ENCODE measurements around the gene SPATA21.

SPATA21 gene

DNA sequence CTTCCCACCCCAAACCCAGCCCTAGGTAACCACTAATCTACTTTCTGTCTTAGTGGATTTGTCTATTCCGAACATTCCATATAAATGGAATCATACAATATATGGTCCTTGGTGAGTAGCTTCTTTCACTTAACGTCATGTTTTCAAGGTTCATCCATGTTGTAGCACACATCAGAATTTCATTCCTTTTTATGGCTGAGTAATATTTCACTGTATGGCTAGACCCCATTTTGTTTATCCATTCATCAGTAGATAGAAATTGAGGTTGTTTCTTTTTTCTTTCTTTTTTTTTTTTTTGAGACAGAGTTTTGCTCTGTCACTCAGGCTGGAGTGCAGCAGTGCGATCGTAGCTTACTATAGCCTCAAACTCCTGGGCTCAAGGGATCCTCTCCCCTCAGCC, 3.2 kb downstream of the SPATA21 start:
- no peak for FAIRE-seq
- DNase-seq (ENCODE audit: insufficient read length) = no peak
- TF ChIP-seq POLR2A (IDR thresholded peaks at IDR 0.05; ENCODE audit: low read depth, low read length) (no peak), POLR2AphosphoS5 (IDR thresholded peaks at IDR 0.05; ENCODE audit: low read depth, low read length) (no peak), TAF1 (IDR thresholded peaks at IDR 0.05; ENCODE audit: borderline replicate concordance, low read depth, low read length) (no peak)

DNA sequence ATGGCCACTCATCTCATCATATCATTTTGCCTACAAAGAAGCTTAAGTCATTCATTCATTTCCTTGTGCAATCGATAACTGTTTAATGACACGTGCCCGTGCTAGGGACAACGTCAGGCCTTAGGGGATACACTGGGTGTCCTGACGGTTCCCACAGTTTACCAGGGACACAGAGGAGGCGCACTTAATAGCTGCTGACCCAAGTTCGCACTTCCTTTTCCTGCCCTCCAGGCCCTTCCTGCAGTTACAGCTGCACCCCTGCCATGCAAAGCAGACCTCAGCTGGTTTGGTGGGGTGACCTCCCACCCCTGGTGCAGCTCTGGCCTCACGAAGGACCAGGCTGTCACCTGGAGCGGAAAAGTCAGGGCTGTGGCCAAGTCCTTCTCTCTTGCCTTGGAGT, 4.2 kb downstream of the SPATA21 start:
- peak; percentile 86 for FAIRE-seq

DNA sequence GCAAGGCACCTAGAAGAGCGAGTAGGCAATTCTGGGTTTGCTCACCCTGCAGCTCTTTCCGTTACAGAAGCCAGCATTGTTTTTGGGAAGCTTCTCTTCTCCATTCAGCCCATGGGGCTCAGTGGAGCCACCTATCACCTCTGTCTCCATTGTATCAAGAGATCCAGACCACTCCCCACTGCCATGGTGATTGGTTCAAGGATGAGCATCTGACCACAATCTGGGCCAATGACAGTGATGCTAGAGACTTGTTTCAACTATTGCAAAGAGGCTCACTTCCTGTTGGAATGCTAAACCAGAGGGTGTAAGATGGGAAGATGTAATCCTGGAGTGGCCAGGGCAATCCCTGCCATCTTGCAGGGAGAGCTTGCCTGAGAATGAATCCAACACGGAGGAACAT, 6.6 kb downstream of the SPATA21 start:
- TF ChIP-seq POLR2AphosphoS5 (IDR thresholded peaks at IDR 0.05; ENCODE audit: low read depth, low read length) (no peak), POLR2A (IDR thresholded peaks at IDR 0.05; ENCODE audit: low read depth, low read length) (no peak), TAF1 (IDR thresholded peaks at IDR 0.05; ENCODE audit: borderline replicate concordance, low read depth, low read length) (no peak)
- no peak for FAIRE-seq

More for the DNA sequence above, 4.2 kb downstream of the SPATA21 start:
- TF ChIP-seq POLR2A (IDR thresholded peaks at IDR 0.05; ENCODE audit: low read depth, low read length) = no peak
- no peak for TF ChIP-seq POLR2AphosphoS5 (IDR thresholded peaks at IDR 0.05; ENCODE audit: low read depth, low read length)
- TF ChIP-seq TAF1 (IDR thresholded peaks at IDR 0.05; ENCODE audit: borderline replicate concordance, low read depth, low read length) = no peak
- DNase-seq (ENCODE audit: insufficient read length) = no peak

DNA sequence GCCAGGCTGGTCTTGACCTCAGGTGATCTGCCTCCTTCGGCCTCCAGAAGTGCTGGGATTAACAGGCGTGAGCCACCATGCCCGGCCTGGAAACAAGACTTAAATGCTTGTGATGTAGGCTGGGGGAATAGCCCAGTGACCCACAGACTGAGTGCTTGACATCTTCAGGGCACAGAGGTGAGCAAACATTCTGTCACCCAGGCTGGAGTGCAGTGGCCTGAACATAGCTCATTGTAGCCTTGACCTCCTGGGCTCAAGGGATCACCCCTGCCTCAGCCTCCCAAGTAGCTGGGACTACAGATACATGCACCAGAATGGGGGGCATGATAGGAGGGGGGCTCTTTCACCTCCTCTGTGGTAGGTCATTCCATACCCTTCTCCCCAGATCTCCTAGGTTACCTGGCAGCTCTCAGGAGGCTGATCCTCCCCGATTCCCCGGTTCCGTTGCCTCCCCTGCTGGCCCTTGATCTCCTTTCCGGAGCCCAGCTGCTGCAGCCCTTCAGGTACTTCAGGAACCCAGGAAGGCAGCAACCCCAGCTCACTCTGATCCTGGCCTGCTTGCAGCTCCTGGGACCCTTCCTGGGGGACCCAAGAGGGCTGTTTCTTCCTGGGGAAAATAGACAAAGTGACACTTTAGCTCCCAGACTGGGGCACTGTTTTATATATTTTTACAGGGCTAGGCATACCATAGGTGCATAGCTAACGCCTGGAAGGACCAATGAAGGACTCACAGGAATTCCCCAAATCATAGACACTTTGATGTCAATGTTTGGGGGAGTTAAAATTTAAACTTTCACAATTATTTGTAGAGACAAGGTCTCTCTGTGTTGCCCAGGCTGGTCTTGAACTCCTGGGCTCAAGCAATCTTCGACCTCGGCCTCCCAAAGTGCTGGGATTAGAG, 11.8 kb downstream of the SPATA21 start:
- TF ChIP-seq TAF1 (IDR thresholded peaks at IDR 0.05; ENCODE audit: borderline replicate concordance, low read depth, low read length) = no peak
- no peak for TF ChIP-seq POLR2AphosphoS5 (IDR thresholded peaks at IDR 0.05; ENCODE audit: low read depth, low read length)
- TF ChIP-seq POLR2A (IDR thresholded peaks at IDR 0.05; ENCODE audit: low read depth, low read length) = no peak
- DNase-seq (ENCODE audit: insufficient read length) (no peak), FAIRE-seq (no peak)

More for the DNA sequence above, 6.6 kb downstream of the SPATA21 start:
- no peak for DNase-seq (ENCODE audit: insufficient read length)

DNA sequence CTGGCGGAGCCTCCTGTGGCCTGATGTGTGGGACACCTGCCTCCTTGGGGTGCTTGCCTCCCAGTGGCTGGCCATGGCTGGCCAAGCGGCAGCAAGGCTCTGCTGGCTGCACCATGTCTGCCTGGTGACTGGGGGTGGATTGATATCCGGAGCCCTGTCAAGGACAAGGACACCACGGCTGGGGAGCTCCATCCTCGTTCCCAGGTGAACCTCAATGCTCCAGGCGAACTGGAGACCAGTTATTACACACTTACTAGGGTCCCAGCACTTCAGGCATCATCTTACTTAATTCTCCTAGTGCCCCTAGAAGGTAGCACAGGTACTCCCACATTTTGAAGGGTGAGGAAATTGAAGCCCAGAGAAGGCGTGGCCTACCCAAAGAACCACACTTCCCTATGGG, 15.2 kb downstream of the SPATA21 start:
- TF ChIP-seq POLR2A (IDR thresholded peaks at IDR 0.05; ENCODE audit: low read depth, low read length) (no peak), TAF1 (IDR thresholded peaks at IDR 0.05; ENCODE audit: borderline replicate concordance, low read depth, low read length) (no peak), POLR2AphosphoS5 (IDR thresholded peaks at IDR 0.05; ENCODE audit: low read depth, low read length) (no peak)
- FAIRE-seq (peak; percentile 60), DNase-seq (ENCODE audit: insufficient read length) (no peak)

DNA sequence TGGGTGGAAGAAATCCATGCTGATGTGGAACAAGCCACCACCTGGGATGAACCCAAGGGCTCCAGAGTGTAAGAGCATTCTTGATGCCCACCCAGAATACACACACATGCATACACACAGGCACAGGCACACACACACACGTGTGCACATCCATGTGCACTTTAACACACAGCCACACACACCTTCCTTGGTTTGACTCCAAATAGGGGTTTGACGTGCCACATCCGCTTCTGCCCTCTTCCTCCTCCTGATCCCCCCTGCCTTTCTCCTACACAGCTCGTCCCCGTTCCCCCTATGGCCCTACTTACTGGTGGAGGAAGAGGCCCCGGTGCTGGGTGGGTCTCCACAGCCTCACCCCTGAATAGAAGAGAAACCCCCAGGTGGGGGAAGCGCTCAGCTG, 16.0 kb downstream of the SPATA21 start:
- TF ChIP-seq POLR2AphosphoS5 (IDR thresholded peaks at IDR 0.05; ENCODE audit: low read depth, low read length) (no peak), POLR2A (IDR thresholded peaks at IDR 0.05; ENCODE audit: low read depth, low read length) (no peak), TAF1 (IDR thresholded peaks at IDR 0.05; ENCODE audit: borderline replicate concordance, low read depth, low read length) (no peak)
- DNase-seq (ENCODE audit: insufficient read length) (no peak), FAIRE-seq (no peak)

DNA sequence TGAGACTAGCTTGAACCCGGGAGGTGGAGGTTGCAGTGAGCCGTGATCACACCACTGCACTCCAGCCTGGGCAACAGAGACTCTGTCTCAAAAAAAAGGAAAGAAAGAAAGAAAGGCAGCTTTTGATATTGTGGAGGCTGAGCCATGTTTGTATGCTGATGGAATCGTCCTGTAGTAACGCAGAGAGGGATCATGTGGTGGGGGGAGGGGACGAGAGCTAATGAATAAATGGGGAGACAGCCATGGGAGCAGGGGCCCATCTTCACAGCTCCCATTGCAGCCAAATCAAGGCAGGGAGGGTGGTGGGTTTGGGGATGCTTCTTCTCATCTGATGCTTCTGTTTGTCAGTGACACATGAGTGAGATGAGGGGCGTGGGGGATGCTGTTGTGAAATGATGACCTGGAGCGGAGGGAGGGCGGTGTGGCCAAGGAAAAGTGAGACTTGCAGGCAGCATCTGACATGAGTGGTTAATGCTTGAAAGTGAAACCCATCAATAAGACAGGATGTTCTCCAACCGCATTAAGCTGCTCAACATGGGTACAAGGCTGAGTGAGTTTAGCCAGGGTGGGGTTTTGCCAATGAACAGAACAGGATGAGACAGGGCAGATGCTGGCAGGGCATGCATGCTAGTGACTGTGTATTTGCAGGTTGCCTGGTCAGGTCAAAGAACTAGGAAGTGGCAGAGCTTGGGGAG, 16.7 kb downstream of the SPATA21 start:
- TF ChIP-seq POLR2A (IDR thresholded peaks at IDR 0.05; ENCODE audit: low read depth, low read length) (no peak), TAF1 (IDR thresholded peaks at IDR 0.05; ENCODE audit: borderline replicate concordance, low read depth, low read length) (no peak), POLR2AphosphoS5 (IDR thresholded peaks at IDR 0.05; ENCODE audit: low read depth, low read length) (no peak)
- FAIRE-seq (peak; percentile 99), DNase-seq (ENCODE audit: insufficient read length) (peak; percentile 45)

DNA sequence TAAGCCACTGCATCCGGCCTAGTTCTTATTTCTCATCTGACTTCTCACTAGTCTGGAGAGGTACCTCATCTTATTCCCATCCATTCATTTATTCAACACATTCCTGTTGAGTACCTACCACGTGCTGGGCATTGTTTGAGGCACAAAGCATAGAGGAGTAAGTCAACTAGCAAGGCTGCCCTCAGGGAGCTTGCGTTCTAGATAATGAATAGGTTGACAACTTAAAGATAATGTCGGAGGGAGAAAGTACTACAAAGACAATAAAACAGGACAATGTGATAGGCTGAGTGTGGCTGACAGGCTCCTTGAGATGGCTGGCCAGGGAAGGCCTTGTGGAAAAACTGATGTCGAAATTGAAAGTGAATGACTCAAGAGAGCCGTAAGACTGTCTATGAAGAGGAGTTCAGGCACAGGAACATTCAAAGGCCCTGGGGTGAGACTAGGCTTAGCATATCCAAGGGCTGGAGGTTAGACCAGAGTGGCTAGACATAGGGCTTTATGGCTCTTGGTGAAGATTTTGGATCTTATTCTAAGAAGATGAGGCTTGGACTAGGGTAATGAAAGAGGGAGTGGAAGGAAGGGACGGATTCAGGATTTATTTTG, 18.3 kb downstream of the SPATA21 start:
- DNase-seq (ENCODE audit: insufficient read length) (no peak), FAIRE-seq (no peak)
- TF ChIP-seq POLR2A (IDR thresholded peaks at IDR 0.05; ENCODE audit: low read depth, low read length) (no peak), POLR2AphosphoS5 (IDR thresholded peaks at IDR 0.05; ENCODE audit: low read depth, low read length) (no peak), TAF1 (IDR thresholded peaks at IDR 0.05; ENCODE audit: borderline replicate concordance, low read depth, low read length) (no peak)

DNA sequence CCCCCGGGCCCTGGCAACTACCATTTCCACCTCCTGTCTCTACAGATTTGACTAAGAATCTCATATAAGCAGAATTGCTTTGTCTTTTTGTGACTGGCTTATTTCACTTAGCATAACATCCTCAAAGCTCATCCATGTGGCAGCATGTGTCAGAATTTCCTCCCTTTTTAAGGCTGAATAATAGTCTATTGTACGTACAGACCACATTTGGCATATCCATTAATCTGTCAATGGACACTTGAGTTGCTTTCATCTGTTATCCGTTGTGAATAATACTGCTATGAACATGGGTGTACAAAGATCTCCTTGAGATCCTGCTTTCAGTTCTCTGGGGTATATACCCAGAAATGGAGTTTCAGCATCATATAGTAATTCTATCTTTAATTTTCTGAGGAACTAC, 24.0 kb downstream of the SPATA21 start:
- no peak for FAIRE-seq
- no peak for DNase-seq (ENCODE audit: insufficient read length)
- TF ChIP-seq POLR2A (IDR thresholded peaks at IDR 0.05; ENCODE audit: low read depth, low read length) = no peak
- no peak for TF ChIP-seq TAF1 (IDR thresholded peaks at IDR 0.05; ENCODE audit: borderline replicate concordance, low read depth, low read length)
- no peak for TF ChIP-seq POLR2AphosphoS5 (IDR thresholded peaks at IDR 0.05; ENCODE audit: low read depth, low read length)

DNA sequence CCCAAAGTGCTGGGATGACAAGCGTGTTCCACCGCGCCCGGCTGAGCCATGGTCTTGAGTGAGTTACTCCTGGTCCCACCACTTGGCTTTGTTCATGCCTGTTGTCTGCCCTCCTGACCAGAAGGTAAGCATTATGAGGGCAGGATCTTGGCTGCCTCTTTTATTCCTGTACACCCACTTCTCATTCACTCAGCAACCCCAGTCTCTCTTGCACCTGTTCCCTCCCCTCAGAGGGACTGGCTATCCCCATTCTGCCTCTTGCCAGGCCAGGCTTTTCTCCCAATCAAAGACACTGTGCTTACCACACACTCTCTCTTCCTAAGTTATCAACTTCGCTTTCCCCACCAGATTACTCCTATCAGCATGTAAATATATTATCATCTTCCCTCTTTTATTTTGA, 26.4 kb downstream of the SPATA21 start:
- TF ChIP-seq TAF1 (IDR thresholded peaks at IDR 0.05; ENCODE audit: borderline replicate concordance, low read depth, low read length) (no peak), POLR2A (IDR thresholded peaks at IDR 0.05; ENCODE audit: low read depth, low read length) (no peak), POLR2AphosphoS5 (IDR thresholded peaks at IDR 0.05; ENCODE audit: low read depth, low read length) (no peak)
- FAIRE-seq = no peak

DNA sequence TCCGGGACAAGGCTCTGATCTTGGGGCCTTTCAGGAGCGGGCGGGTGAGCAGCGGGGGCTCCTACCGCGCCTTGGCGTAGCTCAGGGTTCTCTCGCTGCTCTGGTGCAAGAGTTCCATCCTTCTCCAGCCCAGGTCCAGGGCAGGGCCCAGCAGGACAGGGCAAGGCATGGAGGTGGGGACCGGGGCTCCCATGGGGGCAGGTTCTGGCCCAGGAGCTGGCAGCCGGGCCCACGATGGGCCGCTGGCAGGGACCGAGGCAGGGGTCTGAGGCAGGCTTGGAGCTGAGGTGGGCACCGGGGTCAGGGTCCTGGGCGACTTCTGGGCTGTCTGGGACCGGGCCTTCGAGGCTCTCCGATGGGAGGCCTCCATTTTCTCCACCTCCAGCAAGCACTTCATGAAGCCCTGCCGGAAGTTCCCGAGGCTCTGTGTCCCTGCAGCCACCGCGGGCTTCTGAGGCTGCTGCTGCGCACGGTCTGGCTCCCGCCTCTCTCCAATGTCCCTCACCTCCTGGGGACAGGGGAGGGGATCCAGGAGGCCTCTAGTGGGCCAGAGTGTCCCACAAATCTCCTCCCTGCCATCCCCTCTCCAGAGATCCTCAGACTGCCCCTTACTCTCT, 27.6 kb downstream of the SPATA21 start:
- no peak for DNase-seq (ENCODE audit: insufficient read length)
- FAIRE-seq = no peak
- no peak for TF ChIP-seq POLR2A (IDR thresholded peaks at IDR 0.05; ENCODE audit: low read depth, low read length)
- no peak for TF ChIP-seq POLR2AphosphoS5 (IDR thresholded peaks at IDR 0.05; ENCODE audit: low read depth, low read length)
- no peak for TF ChIP-seq TAF1 (IDR thresholded peaks at IDR 0.05; ENCODE audit: borderline replicate concordance, low read depth, low read length)

More for the DNA sequence above, 26.4 kb downstream of the SPATA21 start:
- DNase-seq (ENCODE audit: insufficient read length) = no peak
